Hematopoietic multipotent progenitor cell treated with erythropoietin and hydrocortisone succinate and interleukin-3 and kit ligand, for 4 days (in vitro differentiated cells): ENCODE measurements around the gene UBXN6.

Source experiments
- DNase-seq: peaks from one replicate; pipeline ENCODE4 v3.0.0-alpha.2; 2015

Gene UBXN6

GRCh38 chr19:4437103-4437502 lies 20.5 kb downstream of the UBXN6 start:
- DNase-seq: no peak

- no peak for DNase-seq
Observed at GRCh38 chr19:4436231-4436630, 21.4 kb downstream of the UBXN6 start.

GRCh38 chr19:4434391-4434790 lies 23.2 kb downstream of the UBXN6 start:
- DNase-seq: no peak

- DNase-seq: no peak
Observed at GRCh38 chr19:4432918-4433506, 24.6 kb downstream of the UBXN6 start.

- DNase-seq: peak; percentile 80
Observed at GRCh38 chr19:4431808-4432674, 25.6 kb downstream of the UBXN6 start.

- DNase-seq: no peak
Observed at GRCh38 chr19:4431296-4431695, 26.3 kb downstream of the UBXN6 start.

GRCh38 chr19:4430760-4431159 lies 26.8 kb downstream of the UBXN6 start:
- DNase-seq: peak; percentile 79

GRCh38 chr19:4429771-4430171 lies 27.8 kb downstream of the UBXN6 start:
- DNase-seq: no peak

GRCh38 chr19:4429256-4429655 lies 28.3 kb downstream of the UBXN6 start:
- no peak for DNase-seq

- DNase-seq: no peak
Observed at GRCh38 chr19:4428326-4428975, 29.1 kb downstream of the UBXN6 start.

GRCh38 chr19:4425537-4425936 lies 32.1 kb downstream of the UBXN6 start:
- DNase-seq: no peak

GRCh38 chr19:4423416-4424126 lies 34.0 kb downstream of the UBXN6 start:
- DNase-seq: no peak

- no peak for DNase-seq
Observed at GRCh38 chr19:4416268-4416667, 41.3 kb downstream of the UBXN6 start.

- no peak for DNase-seq
Observed at GRCh38 chr19:4415352-4415751, 42.2 kb downstream of the UBXN6 start.

- no peak for DNase-seq
Observed at GRCh38 chr19:4414800-4415321, 42.7 kb downstream of the UBXN6 start.

- no peak for DNase-seq
Observed at GRCh38 chr19:4414144-4414799, 43.3 kb downstream of the UBXN6 start.

GRCh38 chr19:4413588-4413987 lies 44.0 kb downstream of the UBXN6 start:
- DNase-seq: no peak

- no peak for DNase-seq
Observed at GRCh38 chr19:4409123-4409933, 48.3 kb downstream of the UBXN6 start.

GRCh38 chr19:4406626-4407025 lies 51.0 kb downstream of the UBXN6 start:
- no peak for DNase-seq

GRCh38 chr19:4405977-4406376 lies 51.6 kb downstream of the UBXN6 start:
- DNase-seq: no peak

GRCh38 chr19:4403005-4403761 lies 54.4 kb downstream of the UBXN6 start:
- peak; percentile 48 for DNase-seq
